ENCODE results near the gene DNAJC24. TPM values are rescaled to one million over a fixed set of nuclear protein-coding genes. Genes with fewer than 3 reads are reported as not detected.
"Not testable (repeated sequence)": the region's sequence is repeated elsewhere in the genome, so short reads cannot be mapped to it uniquely, and the experiment has no call there.

Gene DNAJC24, protein sequence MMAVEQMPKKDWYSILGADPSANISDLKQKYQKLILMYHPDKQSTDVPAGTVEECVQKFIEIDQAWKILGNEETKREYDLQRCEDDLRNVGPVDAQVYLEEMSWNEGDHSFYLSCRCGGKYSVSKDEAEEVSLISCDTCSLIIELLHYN
- total RNA-seq (ENCODE audit: low replicate concordance): 6.5 and 20.0 TPM in 2 replicates

DNA sequence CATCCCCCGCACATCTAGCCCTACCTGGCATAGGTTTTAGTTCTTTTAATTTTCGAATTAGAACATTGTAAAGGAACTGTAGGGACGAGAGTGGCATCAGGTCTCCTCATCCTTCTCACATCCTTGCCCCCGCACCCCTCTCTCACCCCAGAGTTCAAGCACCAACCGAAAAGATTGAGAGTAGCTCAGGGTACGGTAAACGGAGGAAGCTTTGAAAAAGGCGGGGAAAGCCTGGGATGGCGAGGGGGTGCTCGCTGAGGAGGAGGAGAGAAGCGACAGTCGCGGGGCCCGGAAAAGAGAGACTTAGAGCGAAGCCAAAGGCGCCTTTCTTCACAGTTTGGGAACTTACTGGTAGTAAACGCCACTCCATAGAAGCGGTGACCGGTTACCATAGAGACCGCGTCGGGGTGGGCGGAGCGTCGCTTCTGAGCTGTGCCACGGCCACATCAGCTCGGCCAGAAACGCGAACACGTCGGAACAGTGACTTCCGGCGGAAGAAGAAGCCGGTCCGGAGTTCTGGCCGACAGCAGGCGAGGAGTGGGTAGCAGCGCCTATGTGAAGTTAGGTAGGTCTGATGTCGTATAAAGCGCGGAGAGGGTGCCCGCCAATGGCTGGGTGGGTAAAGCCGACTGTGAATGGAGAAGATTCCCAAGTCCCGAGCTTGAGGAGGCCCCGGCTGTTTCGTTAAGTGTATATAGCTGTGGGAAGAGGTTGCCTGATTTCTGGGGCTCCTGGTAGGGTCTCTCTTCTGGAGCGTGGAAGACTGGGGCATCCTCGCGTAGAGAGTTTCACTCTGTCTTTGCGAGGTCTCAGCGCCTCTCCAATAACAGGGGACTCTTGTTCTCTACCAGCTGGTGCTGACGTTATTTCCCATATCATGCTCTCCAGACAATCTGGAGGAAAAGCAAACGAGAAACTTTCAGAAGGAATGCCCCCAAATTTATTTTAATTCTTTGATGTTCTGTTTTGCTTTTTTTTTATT is at the start of gene DNAJC24, which contains the start of gene DCDC1:
TSS of gene DNAJC24 (plus strand) at position 513 of the 982 bp plus-strand sequence. CDS start 889 bp downstream, outside the sequence.
TSS of gene DCDC1 (minus strand) at position 392 of the 982 bp plus-strand sequence. CDS start 41,459 bp downstream, outside the sequence.
- TF ChIP-seq, protein P1, sequence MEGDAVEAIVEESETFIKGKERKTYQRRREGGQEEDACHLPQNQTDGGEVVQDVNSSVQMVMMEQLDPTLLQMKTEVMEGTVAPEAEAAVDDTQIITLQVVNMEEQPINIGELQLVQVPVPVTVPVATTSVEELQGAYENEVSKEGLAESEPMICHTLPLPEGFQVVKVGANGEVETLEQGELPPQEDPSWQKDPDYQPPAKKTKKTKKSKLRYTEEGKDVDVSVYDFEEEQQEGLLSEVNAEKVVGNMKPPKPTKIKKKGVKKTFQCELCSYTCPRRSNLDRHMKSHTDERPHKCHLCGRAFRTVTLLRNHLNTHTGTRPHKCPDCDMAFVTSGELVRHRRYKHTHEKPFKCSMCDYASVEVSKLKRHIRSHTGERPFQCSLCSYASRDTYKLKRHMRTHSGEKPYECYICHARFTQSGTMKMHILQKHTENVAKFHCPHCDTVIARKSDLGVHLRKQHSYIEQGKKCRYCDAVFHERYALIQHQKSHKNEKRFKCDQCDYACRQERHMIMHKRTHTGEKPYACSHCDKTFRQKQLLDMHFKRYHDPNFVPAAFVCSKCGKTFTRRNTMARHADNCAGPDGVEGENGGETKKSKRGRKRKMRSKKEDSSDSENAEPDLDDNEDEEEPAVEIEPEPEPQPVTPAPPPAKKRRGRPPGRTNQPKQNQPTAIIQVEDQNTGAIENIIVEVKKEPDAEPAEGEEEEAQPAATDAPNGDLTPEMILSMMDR (IDR thresholded peaks at IDR 0.05; ENCODE audit: insufficient read depth, low read length): no peak

DNA sequence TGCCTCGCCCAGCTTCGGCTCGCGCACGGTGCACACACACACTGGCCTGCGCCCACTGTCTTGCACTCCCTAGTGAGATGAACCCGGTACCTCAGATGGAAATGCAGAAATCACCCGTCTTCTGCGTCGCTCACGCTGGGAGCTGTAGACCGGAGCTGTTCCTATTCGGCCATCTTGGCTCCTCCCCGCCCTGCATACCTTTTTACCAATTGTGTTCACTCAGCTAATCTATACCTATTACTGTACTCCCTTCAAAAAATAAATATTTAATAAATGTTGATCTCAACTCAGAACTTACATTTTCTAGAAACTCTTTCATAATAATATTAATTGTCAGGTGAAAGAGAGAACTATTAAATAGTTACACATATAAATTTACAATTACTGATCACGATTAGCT is 48.2 kb upstream of the DNAJC24 start:
- DNase-seq (ENCODE audit: low read depth); H3K4me3 ChIP-seq (ENCODE audit: low read depth, low read length): not testable (repeated sequence)

More for the DNA sequence above, at the start of gene DNAJC24, which contains the start of gene DCDC1:
- H3K4me3 ChIP-seq (ENCODE audit: low read depth, low read length): peak within 1 kb of the TSS; percentile 89
- peak; percentile 91 for DNase-seq (ENCODE audit: low read depth)

DNA sequence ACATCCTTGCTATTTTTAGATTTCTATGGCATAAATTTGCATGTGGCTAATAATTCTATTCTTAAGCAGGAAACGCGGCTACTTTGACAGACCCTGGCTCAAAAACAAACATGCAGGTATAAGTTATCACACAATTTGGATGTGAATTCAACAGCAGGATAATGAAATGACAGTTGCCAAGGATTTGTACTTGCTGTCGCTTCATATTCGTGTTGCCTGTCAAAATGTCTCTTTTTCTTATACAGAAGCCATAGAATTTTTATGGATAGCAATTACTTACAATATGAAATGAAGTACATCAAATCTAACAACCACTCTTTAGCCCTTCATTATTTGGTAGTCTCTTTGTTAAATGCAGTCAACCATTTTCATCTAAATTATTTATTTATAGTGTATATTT is 46.5 kb upstream of the DNAJC24 start:
- no peak for DNase-seq (ENCODE audit: low read depth)
- TF ChIP-seq, protein P1 (IDR thresholded peaks at IDR 0.05; ENCODE audit: insufficient read depth, low read length): no peak

DNA sequence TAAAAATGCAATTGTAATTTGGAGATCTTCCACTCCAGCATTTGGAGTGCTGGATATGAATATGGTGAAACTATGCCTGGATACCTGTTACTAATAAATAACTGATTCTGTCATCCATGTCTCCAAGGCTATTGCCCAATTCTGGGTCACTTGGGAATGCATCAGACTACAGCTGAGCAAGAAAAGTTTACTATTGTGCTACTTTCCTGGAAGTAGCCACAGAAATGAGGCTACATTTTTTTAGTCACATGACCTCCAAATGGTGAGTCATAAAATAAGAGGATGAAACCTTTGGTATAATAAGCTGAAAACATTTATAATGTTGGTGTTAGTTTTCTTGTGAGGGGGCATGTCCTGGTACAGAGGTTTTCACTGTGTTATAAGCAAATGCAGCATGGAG is 44.5 kb upstream of the DNAJC24 start:
- no peak overlapping the region for H3K4me3 ChIP-seq (ENCODE audit: low read depth, low read length)
- TF ChIP-seq, protein P1 (IDR thresholded peaks at IDR 0.05; ENCODE audit: insufficient read depth, low read length): no peak
- peak; percentile 52 for DNase-seq (ENCODE audit: low read depth)

More for the DNA sequence above, 46.5 kb upstream of the DNAJC24 start:
- no peak overlapping the region for H3K4me3 ChIP-seq (ENCODE audit: low read depth, low read length)

DNA sequence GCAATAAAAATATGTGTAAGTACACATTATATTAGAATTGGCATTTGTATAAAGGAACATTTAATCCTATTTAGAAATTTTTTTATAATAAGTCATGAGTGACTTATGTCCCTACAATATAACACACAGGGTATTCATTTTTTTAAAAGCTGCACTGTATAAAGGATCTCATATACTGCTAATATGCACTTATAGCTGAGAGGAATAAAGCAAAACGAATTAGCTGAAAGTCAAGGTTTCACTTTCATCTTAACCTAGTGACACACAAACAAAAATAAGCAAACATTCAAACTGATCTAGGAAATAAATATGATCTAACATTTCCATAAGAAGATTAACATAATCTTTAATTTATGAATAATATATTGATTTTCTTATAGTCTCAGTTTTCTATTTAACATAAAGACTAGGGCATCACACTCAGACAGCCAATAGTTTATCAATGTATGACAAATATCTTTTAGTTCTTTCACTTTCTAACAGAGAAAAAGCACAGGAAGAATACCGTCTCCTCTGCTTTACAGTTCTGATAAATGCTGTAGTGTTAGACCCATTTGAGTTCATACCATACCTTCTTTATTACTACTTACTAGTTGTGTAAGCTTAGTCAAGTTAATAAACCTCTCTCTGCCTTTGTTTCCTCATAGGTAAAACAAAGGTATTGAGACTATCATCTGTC is 43.1 kb upstream of the DNAJC24 start:
- TF ChIP-seq, protein P1 (IDR thresholded peaks at IDR 0.05; ENCODE audit: insufficient read depth, low read length): no peak
- no peak overlapping the region for H3K4me3 ChIP-seq (ENCODE audit: low read depth, low read length)
- no peak for DNase-seq (ENCODE audit: low read depth)

DNA sequence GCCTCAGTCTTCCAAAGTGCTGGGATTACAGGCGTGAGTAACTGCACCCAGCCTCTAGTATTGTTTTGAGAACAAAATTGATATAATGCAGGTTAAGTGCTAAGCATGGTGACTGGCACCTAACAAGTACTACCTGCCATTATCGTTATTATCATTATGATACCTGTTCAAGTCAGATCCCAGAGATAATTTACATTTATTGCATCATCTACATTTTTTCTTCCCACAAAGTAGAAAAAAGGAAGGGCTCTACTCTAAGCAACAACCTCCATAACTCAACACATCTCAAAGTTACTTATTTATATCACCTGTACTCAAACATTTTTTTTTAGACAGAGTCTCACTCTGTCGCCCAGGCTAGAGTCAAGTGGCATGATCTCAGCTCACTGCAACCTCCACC is 42.2 kb upstream of the DNAJC24 start:
- DNase-seq (ENCODE audit: low read depth): no peak
- TF ChIP-seq, protein P1 (IDR thresholded peaks at IDR 0.05; ENCODE audit: insufficient read depth, low read length): no peak
- no peak overlapping the region for H3K4me3 ChIP-seq (ENCODE audit: low read depth, low read length)
